Measurements from ENCODE around the gene TNFAIP8L3. TPM values are rescaled to one million over a fixed set of nuclear protein-coding genes. Genes with fewer than 3 reads are reported as not detected.

TNFAIP8L3 gene
- polyA plus RNA-seq, 2 of the 4 experiments (the other 2 are of a cell fraction) = 0.26 to 1.8 TPM

DNA sequence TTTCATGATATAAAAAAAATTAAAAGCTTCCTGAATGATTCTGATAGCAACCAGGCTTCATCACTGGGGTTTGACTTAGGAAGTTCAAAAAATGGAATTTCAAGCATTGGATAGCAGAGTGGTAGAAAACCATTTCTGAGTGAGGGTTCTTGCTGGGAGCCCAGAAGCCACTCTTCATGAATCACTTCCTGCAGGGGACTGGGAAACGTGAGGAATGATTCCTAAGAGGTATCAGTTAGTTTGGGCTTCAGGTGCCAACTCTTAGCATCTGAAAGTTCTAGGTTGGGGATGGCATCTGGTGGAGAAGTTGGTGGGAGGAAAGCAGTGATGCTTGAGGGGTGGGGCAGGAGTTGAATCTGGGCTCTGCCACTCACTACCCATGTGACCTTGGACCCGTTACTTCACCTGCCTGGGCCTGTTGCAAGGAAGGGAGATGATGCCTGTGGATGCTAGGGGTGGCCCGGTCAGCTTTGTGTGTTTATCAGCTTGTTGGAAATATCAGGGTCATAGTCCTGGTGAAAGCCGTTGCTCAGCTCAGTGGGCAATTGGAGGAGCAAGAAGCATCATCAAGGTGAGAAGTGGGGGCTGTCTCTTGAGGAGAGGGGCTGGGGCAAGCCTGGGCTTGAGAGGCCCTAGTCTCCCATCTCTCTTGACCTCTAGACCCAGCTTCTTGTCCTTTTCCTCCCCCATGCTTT lies 37.0 kb upstream of the TNFAIP8L3 start:
- no peak for FAIRE-seq
- Histone ChIP-seq H3K27ac (peak overlapping the region; percentile 54 to 57), H3K4me2 (peak overlapping the region; percentile 47; the same call in 2 of the 3 replicates), H3K9me3 (no peaks in the 10 kb centered on the region), H3K4me1 (peaks cover 13% of the 10 kb centered on the region), H3K4me3 (no peak overlapping the region)
- CTCF ChIA-PET = interaction anchor here (0.7 to 3.5 kb wide), 10 partner anchors 10 to 271 kb away, joined by 3 to 16 read pairs (median 6); no protein-coding TSS in a partner anchor
- no peak for DNase-seq (ENCODE audit: low read depth in 1 of 2, low spot score in 1 of 2)
- no peak for TF ChIP-seq HOXB13 (CRISPR knock-in tag; IDR thresholded peaks at IDR 0.05; ENCODE audit: low read depth)
- TF ChIP-seq EHMT2 (IDR thresholded peaks at IDR 0.05; ENCODE audit: low read depth) = no peak
- no peak for TF ChIP-seq GATA3 (IDR thresholded peaks at IDR 0.05; ENCODE audit: borderline replicate concordance)
- no peak for TF ChIP-seq RAD21 (conservative IDR thresholded peaks at IDR 0.05 in 1 of 2, IDR thresholded peaks at IDR 0.05 in 1 of 2)
- TF ChIP-seq, protein P1, sequence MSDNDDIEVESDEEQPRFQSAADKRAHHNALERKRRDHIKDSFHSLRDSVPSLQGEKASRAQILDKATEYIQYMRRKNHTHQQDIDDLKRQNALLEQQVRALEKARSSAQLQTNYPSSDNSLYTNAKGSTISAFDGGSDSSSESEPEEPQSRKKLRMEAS (IDR thresholded peaks at IDR 0.05) = no peak
- no peak for TF ChIP-seq MAZ (IDR thresholded peaks at IDR 0.05; ENCODE audit: borderline replicate concordance, low read depth, low read length)
- TF ChIP-seq JUNB (IDR thresholded peaks at IDR 0.05) = no peak
- TF ChIP-seq KDM5A (IDR thresholded peaks at IDR 0.05) = no peak
- no peak for TF ChIP-seq MAFK (IDR thresholded peaks at IDR 0.05; ENCODE audit: partially characterized antibody)
- no peak for TF ChIP-seq NPAS2 (CRISPR knock-in tag; IDR thresholded peaks at IDR 0.05; ENCODE audit: borderline replicate concordance)
- TF ChIP-seq HOXA7 (CRISPR knock-in tag; IDR thresholded peaks at IDR 0.05) = no peak
- no peak for TF ChIP-seq JUN (IDR thresholded peaks at IDR 0.05)
- TF ChIP-seq, protein P2, sequence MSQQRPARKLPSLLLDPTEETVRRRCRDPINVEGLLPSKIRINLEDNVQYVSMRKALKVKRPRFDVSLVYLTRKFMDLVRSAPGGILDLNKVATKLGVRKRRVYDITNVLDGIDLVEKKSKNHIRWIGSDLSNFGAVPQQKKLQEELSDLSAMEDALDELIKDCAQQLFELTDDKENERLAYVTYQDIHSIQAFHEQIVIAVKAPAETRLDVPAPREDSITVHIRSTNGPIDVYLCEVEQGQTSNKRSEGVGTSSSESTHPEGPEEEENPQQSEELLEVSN (IDR thresholded peaks at IDR 0.05; ENCODE audit: borderline replicate concordance, low read depth) = no peak
- TF ChIP-seq, protein P3, sequence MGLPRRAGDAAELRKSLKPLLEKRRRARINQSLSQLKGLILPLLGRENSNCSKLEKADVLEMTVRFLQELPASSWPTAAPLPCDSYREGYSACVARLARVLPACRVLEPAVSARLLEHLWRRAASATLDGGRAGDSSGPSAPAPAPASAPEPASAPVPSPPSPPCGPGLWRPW (IDR thresholded peaks at IDR 0.05) = no peak
- no peak for TF ChIP-seq POLR2AphosphoS2 (conservative IDR thresholded peaks at IDR 0.05; ENCODE audit: low read length)
- POLR2A ChIA-PET = no interaction called here
- WGBS (ENCODE audit: missing lambda C conversion rate) = 57% methylated on average over 4 of the region's 4 CpGs
- no peak for ATAC-seq

DNA sequence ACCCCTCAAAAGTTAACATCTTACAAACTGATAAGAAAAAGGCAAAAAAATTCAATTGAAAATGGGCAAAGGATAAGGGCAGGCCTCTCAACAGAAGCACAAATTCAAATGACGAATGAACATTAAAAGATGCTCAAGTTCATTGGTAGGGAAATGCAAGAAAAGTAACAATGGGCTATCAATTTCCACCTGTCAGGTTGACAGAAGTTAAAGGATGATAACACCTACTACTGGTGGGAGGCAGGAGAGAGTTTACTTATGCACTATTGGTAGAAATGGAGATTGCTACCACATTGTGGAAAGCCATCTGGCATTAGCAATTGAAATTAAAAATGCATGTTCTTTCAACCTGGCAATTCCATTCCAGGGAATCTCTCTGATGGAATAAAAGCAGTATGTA lies 35.6 kb upstream of the TNFAIP8L3 start:
- ChIA-PET CTCF (interaction anchor here (1.4 kb wide), 1 partner anchor 33 kb away, joined by 5 read pairs; no protein-coding TSS in a partner anchor), POLR2A (no interaction called here)
- peaks cover 13% of the 10 kb centered on the region for H3K4me1 ChIP-seq
- no peak for ATAC-seq
- no peak for FAIRE-seq
- TF ChIP-seq EP300 (IDR thresholded peaks at IDR 0.05) (no peak), HOXA7 (CRISPR knock-in tag; IDR thresholded peaks at IDR 0.05) (no peak), BHLHE40 (IDR thresholded peaks at IDR 0.05; ENCODE audit: low read depth, low read length) (no peak)
- TF ChIP-seq, protein P4, sequence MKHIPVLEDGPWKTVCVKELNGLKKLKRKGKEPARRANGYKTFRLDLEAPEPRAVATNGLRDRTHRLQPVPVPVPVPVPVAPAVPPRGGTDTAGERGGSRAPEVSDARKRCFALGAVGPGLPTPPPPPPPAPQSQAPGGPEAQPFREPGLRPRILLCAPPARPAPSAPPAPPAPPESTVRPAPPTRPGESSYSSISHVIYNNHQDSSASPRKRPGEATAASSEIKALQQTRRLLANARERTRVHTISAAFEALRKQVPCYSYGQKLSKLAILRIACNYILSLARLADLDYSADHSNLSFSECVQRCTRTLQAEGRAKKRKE (CRISPR knock-in tag; IDR thresholded peaks at IDR 0.05; ENCODE audit: low read depth) = no peak
- H3K4me3 ChIP-seq = no peak overlapping the region
- no peak overlapping the region for H3K27ac ChIP-seq
- DNase-seq (ENCODE audit: low read depth in 1 of 2, low spot score in 1 of 2) = no peak
- 93% methylated on average over 1 of the region's 1 CpG for WGBS (ENCODE audit: missing lambda C conversion rate)
- H3K4me2 ChIP-seq = no peak overlapping the region
- H3K9me3 ChIP-seq = no peaks in the 10 kb centered on the region

DNA sequence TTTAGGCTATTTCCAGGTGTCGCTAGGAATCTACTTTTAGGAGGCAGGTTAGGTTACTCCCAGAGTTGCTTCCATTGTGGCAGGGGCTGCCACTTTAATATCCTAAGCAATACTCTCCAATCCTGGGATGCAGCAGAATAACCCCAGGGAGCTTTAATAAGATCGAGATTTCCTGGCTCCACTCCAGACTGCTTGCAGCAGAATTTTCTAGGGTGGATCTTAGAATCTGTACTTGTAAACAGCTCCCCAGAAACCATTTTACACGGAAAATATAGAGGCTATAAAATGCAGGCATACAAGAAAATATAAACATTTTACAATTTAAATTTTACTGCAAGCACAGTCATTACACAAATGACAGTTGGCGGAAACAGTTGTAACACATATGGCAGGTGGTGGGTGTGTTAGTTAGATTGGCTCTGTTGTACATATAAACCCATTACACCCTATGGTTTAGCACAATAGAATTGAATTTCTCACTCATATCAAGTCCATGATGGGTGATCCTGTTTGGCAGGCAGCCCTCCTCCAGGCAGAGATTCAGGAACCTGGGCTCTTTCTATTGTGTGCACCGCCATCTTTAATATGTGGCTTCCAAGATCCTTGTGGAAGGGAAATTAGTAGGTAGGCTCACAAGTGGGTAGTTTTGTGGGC lies 35.0 kb upstream of the TNFAIP8L3 start:
- 69% methylated on average over 5 of the region's 5 CpGs for WGBS (ENCODE audit: missing lambda C conversion rate)
- FAIRE-seq (no peak), DNase-seq (ENCODE audit: low read depth in 1 of 2, low spot score in 1 of 2) (no peak), ATAC-seq (no peak)
- CTCF ChIA-PET = interaction anchor here (0.9 to 2.1 kb wide), 3 partner anchors 12 to 63 kb away, joined by 3 to 11 read pairs (median 3); no protein-coding TSS in a partner anchor
- Histone ChIP-seq H3K27ac (no peak overlapping the region), H3K4me3 (no peak overlapping the region), H3K4me1 (peaks cover 13% of the 10 kb centered on the region), H3K4me2 (no peak overlapping the region), H3K9me3 (no peaks in the 10 kb centered on the region)
- no peak for TF ChIP-seq HOXB5 (CRISPR knock-in tag; IDR thresholded peaks at IDR 0.05)
- TF ChIP-seq, protein P1 (IDR thresholded peaks at IDR 0.05) = no peak
- TF ChIP-seq PHF8 (IDR thresholded peaks at IDR 0.05; ENCODE audit: borderline replicate concordance, low read depth) = no peak
- no peak for TF ChIP-seq NPAS2 (CRISPR knock-in tag; IDR thresholded peaks at IDR 0.05; ENCODE audit: borderline replicate concordance)
- POLR2A ChIA-PET = no interaction called here
